ENCODE measurements around the gene IGSF8.

DNA sequence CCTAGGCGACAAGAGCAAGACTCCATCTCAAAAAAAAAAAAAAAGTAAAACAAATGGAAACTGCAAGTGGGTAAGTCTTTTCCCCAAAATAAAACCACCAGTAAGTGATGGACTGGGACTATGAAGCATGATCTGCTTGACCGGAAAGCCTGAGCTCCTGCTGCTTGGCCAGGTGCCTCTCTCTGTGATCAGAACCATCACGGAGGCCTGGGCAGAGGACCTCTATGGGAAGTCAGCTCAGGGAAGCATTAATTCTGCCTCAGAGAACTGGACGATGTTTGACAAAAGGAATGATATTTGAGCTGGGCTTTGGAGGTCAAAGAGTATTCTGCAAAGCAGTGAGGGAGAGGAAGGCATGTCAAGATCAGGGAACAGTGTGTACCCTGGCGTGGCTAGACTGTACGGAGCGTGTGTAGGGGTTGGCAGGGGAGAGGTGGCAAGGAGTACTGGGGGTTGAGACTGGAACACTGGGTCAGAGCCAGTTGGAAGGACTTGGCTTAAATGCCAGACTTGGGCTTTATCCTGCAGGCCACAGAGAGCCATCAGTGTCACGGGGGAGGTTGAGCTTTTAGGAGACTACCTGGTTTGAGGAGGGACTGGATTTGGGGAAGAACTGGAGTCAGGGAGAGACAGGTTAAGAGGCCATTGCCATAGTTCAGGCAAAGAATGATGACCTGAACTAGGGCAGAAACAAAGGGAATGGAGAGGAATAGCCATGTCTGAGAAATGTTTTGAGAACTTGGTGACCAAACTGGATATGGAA, 33.6 kb upstream of the IGSF8 start:
- TF ChIP-seq ZNF394 (tag by site-specific recombination; IDR thresholded peaks at IDR 0.05; ENCODE audit: borderline replicate concordance) = no peak
- TF ChIP-seq, protein P1, sequence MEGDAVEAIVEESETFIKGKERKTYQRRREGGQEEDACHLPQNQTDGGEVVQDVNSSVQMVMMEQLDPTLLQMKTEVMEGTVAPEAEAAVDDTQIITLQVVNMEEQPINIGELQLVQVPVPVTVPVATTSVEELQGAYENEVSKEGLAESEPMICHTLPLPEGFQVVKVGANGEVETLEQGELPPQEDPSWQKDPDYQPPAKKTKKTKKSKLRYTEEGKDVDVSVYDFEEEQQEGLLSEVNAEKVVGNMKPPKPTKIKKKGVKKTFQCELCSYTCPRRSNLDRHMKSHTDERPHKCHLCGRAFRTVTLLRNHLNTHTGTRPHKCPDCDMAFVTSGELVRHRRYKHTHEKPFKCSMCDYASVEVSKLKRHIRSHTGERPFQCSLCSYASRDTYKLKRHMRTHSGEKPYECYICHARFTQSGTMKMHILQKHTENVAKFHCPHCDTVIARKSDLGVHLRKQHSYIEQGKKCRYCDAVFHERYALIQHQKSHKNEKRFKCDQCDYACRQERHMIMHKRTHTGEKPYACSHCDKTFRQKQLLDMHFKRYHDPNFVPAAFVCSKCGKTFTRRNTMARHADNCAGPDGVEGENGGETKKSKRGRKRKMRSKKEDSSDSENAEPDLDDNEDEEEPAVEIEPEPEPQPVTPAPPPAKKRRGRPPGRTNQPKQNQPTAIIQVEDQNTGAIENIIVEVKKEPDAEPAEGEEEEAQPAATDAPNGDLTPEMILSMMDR (tag by site-specific recombination; IDR thresholded peaks at IDR 0.05) = no peak
- TF ChIP-seq, protein P2, sequence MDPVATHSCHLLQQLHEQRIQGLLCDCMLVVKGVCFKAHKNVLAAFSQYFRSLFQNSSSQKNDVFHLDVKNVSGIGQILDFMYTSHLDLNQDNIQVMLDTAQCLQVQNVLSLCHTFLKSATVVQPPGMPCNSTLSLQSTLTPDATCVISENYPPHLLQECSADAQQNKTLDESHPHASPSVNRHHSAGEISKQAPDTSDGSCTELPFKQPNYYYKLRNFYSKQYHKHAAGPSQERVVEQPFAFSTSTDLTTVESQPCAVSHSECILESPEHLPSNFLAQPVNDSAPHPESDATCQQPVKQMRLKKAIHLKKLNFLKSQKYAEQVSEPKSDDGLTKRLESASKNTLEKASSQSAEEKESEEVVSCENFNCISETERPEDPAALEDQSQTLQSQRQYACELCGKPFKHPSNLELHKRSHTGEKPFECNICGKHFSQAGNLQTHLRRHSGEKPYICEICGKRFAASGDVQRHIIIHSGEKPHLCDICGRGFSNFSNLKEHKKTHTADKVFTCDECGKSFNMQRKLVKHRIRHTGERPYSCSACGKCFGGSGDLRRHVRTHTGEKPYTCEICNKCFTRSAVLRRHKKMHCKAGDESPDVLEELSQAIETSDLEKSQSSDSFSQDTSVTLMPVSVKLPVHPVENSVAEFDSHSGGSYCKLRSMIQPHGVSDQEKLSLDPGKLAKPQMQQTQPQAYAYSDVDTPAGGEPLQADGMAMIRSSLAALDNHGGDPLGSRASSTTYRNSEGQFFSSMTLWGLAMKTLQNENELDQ (tag by site-specific recombination; IDR thresholded peaks at IDR 0.05; ENCODE audit: low read depth) = no peak
- no peak for TF ChIP-seq HOXA7 (CRISPR knock-in tag; IDR thresholded peaks at IDR 0.05; ENCODE audit: borderline replicate concordance)
- TF ChIP-seq, protein P3, sequence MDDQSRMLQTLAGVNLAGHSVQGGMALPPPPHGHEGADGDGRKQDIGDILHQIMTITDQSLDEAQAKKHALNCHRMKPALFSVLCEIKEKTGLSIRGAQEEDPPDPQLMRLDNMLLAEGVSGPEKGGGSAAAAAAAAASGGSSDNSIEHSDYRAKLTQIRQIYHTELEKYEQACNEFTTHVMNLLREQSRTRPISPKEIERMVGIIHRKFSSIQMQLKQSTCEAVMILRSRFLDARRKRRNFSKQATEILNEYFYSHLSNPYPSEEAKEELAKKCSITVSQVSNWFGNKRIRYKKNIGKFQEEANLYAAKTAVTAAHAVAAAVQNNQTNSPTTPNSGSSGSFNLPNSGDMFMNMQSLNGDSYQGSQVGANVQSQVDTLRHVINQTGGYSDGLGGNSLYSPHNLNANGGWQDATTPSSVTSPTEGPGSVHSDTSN (CRISPR knock-in tag; IDR thresholded peaks at IDR 0.05) = no peak
- TF ChIP-seq ZNF10 (tag by site-specific recombination; IDR thresholded peaks at IDR 0.05) = no peak
- TF ChIP-seq ZNF175 (tag by site-specific recombination; IDR thresholded peaks at IDR 0.05) = no peak
